Colonic mucosa (tissue), 4 donors: Measurements from ENCODE around the gene NNMT. TPM values are rescaled to one million over a fixed set of nuclear protein-coding genes. Genes with fewer than 3 reads are reported as not detected.

Experiments
- DNase-seq: peaks from one replicate; pipeline ENCODE4 v3.0.0-alpha.2; 2020
- H3K27ac ChIP-seq: fragments of 200-600 bp; one replicate; pipeline ENCODE4 v1.8.0; 2021
- H3K27me3 ChIP-seq: fragments of 200-600 bp; one replicate; pipeline ENCODE4 v1.8.0; 2021
- H3K36me3 ChIP-seq: fragments of 200-600 bp; one replicate; pipeline ENCODE4 v1.8.0; 2021
- H3K4me1 ChIP-seq: fragments of 200-600 bp; one replicate; pipeline ENCODE4 v1.8.0; 2021; ENCODE audit warnings: mild to moderate bottlenecking
- H3K4me3 ChIP-seq: fragments of 200-600 bp; one replicate; pipeline ENCODE4 v1.8.0; 2021
- H3K9ac ChIP-seq, 2 donors: one replicate each; pipeline ENCODE4 v1.7.0; 2013; ENCODE audit warnings: control low read depth in 2 of 2, low read depth in 2 of 2, low read length in 2 of 2
- H3K9me3 ChIP-seq: fragments of 200-600 bp; one replicate; pipeline ENCODE4 v1.8.0; 2021
- intact Hi-C: fragments of 100-400 bp; cut with DNase I; formaldehyde crosslinking; loops from one replicate; pipeline ENCODE4 v1.14.1; 2022
- total RNA-seq, 2 donors: library from RNA; stranded (reverse); fragmentation: NEBNext Ultra II Directional in 1 of 2; extraction: Animal tissue kit (Norgen Biotek cat#: 25700) in 1 of 2; gene quantifications; one replicate each; pipeline ENCODE4 v1.2.1, GENCODE V29; 2021
- TF ChIP-seq, protein P1 (sequence below): fragments of 200-600 bp; IDR thresholded peaks from one replicate; pipeline ENCODE4 v1.8.0; 2022; ENCODE audit warnings: antibody characterized with exemption, mild to moderate bottlenecking
- donor health status: healthy.
- donor health status: DM: no; HTN: no; CAD: no.
- donor health status: DM: no; HTN: no; CAD: no.

NNMT gene
- 10 to 100 TPM; 13.7 to 41.3 TPM for total RNA-seq

DNA sequence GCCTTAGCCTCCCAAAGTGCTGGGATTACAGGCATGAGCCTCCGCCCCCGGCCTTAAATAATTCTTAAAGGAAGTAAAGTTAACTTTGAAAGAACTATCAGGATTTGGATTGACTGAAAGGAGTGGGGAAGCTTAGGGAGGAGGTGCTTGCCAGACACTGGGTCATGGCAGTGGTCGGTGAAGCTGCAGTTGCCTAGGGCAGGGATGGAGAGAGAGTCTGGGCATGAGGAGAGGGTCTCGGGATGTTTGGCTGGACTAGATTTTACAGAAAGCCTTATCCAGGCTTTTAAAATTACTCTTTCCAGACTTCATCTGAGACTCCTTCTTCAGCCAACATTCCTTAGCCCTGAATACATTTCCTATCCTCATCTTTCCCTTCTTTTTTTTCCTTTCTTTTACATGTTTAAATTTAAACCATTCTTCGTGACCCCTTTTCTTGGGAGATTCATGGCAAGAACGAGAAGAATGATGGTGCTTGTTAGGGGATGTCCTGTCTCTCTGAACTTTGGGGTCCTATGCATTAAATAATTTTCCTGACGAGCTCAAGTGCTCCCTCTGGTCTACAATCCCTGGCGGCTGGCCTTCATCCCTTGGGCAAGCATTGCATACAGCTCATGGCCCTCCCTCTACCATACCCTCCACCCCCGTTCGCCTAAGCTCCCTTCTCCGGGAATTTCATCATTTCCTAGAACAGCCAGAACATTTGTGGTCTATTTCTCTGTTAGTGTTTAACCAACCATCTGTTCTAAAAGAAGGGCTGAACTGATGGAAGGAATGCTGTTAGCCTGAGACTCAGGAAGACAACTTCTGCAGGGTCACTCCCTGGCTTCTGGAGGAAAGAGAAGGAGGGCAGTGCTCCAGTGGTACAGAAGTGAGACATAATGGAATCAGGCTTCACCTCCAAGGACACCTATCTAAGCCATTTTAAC lies at the start of gene NNMT:
Gene NNMT (plus strand): TSS at position 724 of the 929 bp plus-strand sequence. CDS start 158 bp downstream, at position 882.
- Histone ChIP-seq H3K4me3 (peak within 1 kb of the TSS; percentile 25), H3K27me3 (no peaks in the 10 kb centered on the region), H3K9ac (peak within 1 kb of the TSS; percentile 50 to 56), H3K27ac (peak within 1 kb of the TSS; percentile 87), H3K4me1 (no peaks in the 10 kb centered on the region), H3K9me3 (no peaks in the 10 kb centered on the region), H3K36me3 (no peaks in the 10 kb centered on the region)
- intact Hi-C loops, result no loop called here
- DNase-seq, result peak; percentile 43
- TF ChIP-seq, protein P1, sequence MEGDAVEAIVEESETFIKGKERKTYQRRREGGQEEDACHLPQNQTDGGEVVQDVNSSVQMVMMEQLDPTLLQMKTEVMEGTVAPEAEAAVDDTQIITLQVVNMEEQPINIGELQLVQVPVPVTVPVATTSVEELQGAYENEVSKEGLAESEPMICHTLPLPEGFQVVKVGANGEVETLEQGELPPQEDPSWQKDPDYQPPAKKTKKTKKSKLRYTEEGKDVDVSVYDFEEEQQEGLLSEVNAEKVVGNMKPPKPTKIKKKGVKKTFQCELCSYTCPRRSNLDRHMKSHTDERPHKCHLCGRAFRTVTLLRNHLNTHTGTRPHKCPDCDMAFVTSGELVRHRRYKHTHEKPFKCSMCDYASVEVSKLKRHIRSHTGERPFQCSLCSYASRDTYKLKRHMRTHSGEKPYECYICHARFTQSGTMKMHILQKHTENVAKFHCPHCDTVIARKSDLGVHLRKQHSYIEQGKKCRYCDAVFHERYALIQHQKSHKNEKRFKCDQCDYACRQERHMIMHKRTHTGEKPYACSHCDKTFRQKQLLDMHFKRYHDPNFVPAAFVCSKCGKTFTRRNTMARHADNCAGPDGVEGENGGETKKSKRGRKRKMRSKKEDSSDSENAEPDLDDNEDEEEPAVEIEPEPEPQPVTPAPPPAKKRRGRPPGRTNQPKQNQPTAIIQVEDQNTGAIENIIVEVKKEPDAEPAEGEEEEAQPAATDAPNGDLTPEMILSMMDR, result no peak

DNA sequence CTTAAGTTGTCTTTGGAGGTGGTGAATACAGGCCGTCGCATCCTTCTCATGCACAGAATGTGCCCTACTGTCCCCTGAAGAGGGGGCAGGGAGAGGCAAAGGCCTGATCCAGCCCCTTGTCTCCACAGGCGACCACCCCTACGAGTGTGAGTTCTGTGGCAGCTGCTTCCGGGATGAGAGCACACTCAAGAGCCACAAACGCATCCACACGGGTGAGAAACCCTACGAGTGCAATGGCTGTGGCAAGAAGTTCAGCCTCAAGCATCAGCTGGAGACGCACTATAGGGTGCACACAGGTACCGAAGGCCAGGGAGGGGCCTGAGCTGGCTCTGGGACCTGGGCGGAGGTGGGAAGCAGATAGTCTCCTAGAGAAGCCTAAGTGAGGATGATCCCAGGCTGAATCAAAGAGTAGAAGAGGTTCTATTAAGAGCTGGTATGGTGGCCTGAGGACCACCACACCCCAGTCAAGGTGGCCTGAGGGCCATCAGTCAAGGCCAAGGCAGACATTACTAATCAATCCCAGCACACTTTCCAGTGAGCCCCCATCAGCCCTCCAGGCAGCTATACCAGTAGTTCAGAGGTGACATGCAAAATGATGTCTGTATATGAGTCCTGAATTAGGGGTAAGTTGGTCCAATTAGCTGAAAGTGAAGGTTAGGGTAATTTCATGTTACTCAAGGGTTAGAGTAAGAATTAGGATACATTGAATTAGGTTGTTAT lies 49.0 kb upstream of the NNMT start:
- H3K4me3 ChIP-seq, result no peak overlapping the region
- no peaks in the 10 kb centered on the region for H3K4me1 ChIP-seq
- DNase-seq, result no peak
- intact Hi-C loops, result no loop called here
- TF ChIP-seq, protein P1, result no peak
- H3K27me3 ChIP-seq, result no peaks in the 10 kb centered on the region
- H3K27ac ChIP-seq, result no peak overlapping the region
- H3K9ac ChIP-seq, result no peak overlapping the region
- H3K36me3 ChIP-seq, result no peaks in the 10 kb centered on the region
- no peaks in the 10 kb centered on the region for H3K9me3 ChIP-seq

DNA sequence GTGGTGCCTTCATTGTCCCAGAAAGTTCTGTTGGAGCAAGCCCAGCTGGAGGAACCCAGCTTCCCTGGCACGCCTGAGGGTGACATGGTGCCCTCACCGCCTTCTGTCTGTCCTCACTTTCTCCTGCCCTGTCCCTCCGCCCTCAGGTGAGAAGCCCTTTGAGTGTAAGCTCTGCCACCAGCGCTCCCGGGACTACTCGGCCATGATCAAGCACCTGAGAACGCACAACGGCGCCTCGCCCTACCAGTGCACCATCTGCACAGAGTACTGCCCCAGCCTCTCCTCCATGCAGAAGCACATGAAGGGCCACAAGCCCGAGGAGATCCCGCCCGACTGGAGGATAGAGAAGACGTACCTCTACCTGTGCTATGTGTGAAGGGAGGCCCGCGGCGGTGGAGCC lies 46.0 kb upstream of the NNMT start:
- TF ChIP-seq, protein P1, result no peak

DNA sequence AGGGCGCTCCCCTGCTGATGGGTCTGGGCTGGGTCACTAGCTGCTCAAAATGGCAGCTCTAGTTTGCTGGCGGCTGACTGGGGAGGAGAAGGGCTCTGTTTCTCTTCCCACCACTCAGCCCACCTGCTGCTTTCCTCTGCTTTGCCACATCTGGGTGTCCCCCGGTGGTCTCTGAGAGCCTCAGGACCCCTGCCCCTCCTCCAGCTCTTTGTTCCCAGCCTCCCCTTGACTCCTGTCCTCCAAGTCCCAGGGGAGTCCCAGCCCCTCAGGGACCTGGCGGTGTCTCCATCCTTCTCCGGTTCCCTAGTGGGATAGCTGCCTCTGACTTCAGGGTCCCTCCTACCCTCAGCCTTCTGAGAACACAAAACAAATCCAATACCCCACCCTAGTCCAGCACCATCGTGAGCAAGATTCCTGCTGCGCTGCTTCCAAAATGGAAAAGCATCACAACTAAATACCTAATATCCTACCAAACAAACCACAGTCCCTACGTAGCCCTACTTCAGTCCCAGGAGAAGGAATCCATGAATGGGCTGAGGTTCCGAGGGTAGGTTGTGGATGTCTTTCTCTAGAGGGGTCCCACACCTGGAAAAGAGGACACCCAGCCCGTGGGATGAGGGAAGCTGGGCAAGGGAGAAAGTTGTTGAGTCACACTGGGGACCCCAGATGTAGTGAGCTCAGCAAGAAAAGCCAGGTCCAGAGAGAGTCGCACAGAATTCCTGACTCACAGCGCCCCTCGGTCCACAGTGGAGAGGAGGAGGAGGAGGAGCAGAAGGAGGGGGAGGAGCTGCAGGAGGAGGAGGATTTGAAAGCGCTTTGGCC lies 45.0 kb upstream of the NNMT start:
- H3K9ac ChIP-seq, result no peak overlapping the region
- H3K36me3 ChIP-seq, result no peaks in the 10 kb centered on the region
- intact Hi-C loops, result no loop called here
- H3K4me1 ChIP-seq, result no peaks in the 10 kb centered on the region
- TF ChIP-seq, protein P1, result no peak
- DNase-seq, result no peak
- no peak overlapping the region for H3K27ac ChIP-seq
- no peak overlapping the region for H3K4me3 ChIP-seq
- no peaks in the 10 kb centered on the region for H3K9me3 ChIP-seq
- H3K27me3 ChIP-seq, result no peaks in the 10 kb centered on the region

More for the DNA sequence above, 46.0 kb upstream of the NNMT start:
- Histone ChIP-seq H3K9me3 (no peaks in the 10 kb centered on the region), H3K27ac (no peak overlapping the region), H3K4me1 (no peaks in the 10 kb centered on the region), H3K36me3 (no peaks in the 10 kb centered on the region), H3K9ac (no peak overlapping the region), H3K27me3 (no peaks in the 10 kb centered on the region), H3K4me3 (no peak overlapping the region)
- no peak for DNase-seq
- intact Hi-C loops, result no loop called here

DNA sequence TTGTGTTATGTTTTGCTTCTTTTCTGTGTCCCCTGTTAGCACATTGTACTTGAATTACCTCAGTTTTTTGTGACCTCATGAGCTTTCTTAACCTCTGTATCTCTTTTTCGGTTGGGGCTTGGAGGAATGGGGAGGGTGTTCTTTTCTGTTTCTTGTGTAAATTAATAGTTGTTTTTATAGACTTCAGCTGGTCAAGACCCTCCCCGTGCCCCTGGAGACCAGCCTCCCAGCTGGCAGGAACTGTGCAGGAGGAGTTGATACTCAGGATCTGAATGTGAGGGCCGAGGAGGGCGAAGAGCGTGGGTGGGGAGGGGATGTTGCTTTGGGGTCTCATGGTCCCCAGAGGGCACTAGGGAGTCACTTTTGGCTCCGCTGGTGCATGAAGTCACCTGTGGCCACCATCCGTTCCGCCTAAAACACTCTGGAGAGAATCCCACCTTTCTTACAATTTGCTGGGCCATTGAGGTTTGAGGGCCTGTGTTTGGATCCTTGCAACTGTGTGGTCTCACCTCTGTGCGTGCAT lies 44.3 kb upstream of the NNMT start:
- TF ChIP-seq, protein P1, result no peak
- Histone ChIP-seq H3K9me3 (no peaks in the 10 kb centered on the region), H3K36me3 (no peaks in the 10 kb centered on the region), H3K27me3 (no peaks in the 10 kb centered on the region), H3K4me1 (no peaks in the 10 kb centered on the region), H3K4me3 (no peak overlapping the region), H3K27ac (no peak overlapping the region), H3K9ac (no peak overlapping the region)
- no peak for DNase-seq
- intact Hi-C loops, result no loop called here
